CD4-positive, alpha-beta memory T cell (primary cell): ENCODE results near the gene LYZL2. TPM values are rescaled to one million over a fixed set of nuclear protein-coding genes. Genes with fewer than 3 reads are reported as not detected.

Experiments
- CTCF ChIA-PET: fragments of 350-600 bp; sonication (Branson Sonifier 250); formaldehyde crosslinking; loops from one replicate; lab custom pipeline; 2021; ENCODE audit warnings: inconsistent platforms; ENCODE audit not compliant: partially characterized antibody; lab: Charles Lee
- POLR2A ChIA-PET: fragments of 350-600 bp; sonication (Branson Sonifier 250); formaldehyde crosslinking; loops from one replicate; lab custom pipeline; 2021; ENCODE audit not compliant: partially characterized antibody; lab: Charles Lee
- DNase-seq, 5 donors: peaks; one replicate each; pipeline versions ENCODE4 v3.0.0 to v3.0.0-alpha.2; 2020 to 2022; ENCODE audit warnings: mixed read lengths in 1 of 5
- H3K27ac ChIP-seq: one replicate; pipeline ENCODE4 v1.7.0; 2013; ENCODE audit warnings: low read depth, low read length
- H3K27me3 ChIP-seq: 2 replicates; pipeline ENCODE4 v1.7.0; 2013; ENCODE audit warnings: mild to moderate bottlenecking, low read length, moderate library complexity; ENCODE audit not compliant: insufficient read depth
- H3K36me3 ChIP-seq: 2 replicates; pipeline ENCODE4 v1.7.0; 2013; ENCODE audit warnings: mild to moderate bottlenecking, low read length, moderate library complexity; ENCODE audit not compliant: insufficient read depth
- H3K4me1 ChIP-seq: 2 replicates; pipeline ENCODE4 v1.7.0; 2013; ENCODE audit warnings: mild to moderate bottlenecking, low read length, moderate library complexity; ENCODE audit not compliant: insufficient read depth
- H3K4me3 ChIP-seq, 2 donors: one replicate each; pipeline ENCODE4 v1.7.0; 2013; ENCODE audit warnings: low read length in 2 of 2, mild to moderate bottlenecking in 1 of 2
- H3K9me3 ChIP-seq, 2 donors: one replicate each; pipeline ENCODE4 v1.7.0; 2013; ENCODE audit warnings: low read length in 2 of 2, control low read depth in 1 of 2; ENCODE audit not compliant: control insufficient read depth in 1 of 2
- H3K27ac Mint-ChIP-seq, 7 donors: one replicate each; pipeline ENCODE4 v1.8.0; 2020 to 2021; ENCODE audit warnings: mixed read lengths in 7 of 7, mild to moderate bottlenecking in 6 of 7, inconsistent platforms in 3 of 7, moderate library complexity in 3 of 7
- H3K27me3 Mint-ChIP-seq, 2 donors: one replicate each; pipeline ENCODE4 v1.8.0; 2020 to 2021; ENCODE audit warnings: mixed read lengths in 2 of 2
- H3K36me3 Mint-ChIP-seq, 2 donors: one replicate each; pipeline ENCODE4 v1.8.0; 2020 to 2021; ENCODE audit warnings: mixed read lengths in 2 of 2, inconsistent platforms in 1 of 2, mild to moderate bottlenecking in 1 of 2
- H3K4me1 Mint-ChIP-seq, 4 donors: one replicate each; pipeline ENCODE4 v1.8.0; 2020 to 2021; ENCODE audit warnings: mixed read lengths in 4 of 4, mild to moderate bottlenecking in 1 of 4
- H3K4me3 Mint-ChIP-seq, 8 donors: one replicate each; pipeline ENCODE4 v1.8.0; 2020 to 2021; ENCODE audit warnings: mixed read lengths in 8 of 8, mild to moderate bottlenecking in 7 of 8, moderate library complexity in 6 of 8, inconsistent platforms in 3 of 8
- H3K9me3 Mint-ChIP-seq, 8 donors: one replicate each; pipeline ENCODE4 v1.8.0; 2020 to 2021; ENCODE audit warnings: mixed read lengths in 8 of 8, mild to moderate bottlenecking in 5 of 8, inconsistent platforms in 3 of 8, moderate library complexity in 1 of 8
- intact Hi-C: fragments of 100-400 bp; cut with micrococcal nuclease; formaldehyde crosslinking; loops from one replicate; pipeline ENCODE4 v1.15.1; 2023
- polyA plus RNA-seq, 2 donors: library from polyadenylated mRNA; unstranded; fragments of 300-500 nt; fragmentation: Illumina TruSeq; gene quantifications; one replicate each; pipeline ENCODE4 v1.2.3, GENCODE V29; 2021
- total RNA-seq, 2 experiments: library from RNA; stranded (reverse); gene quantifications; one replicate each; pipeline ENCODE4 v1.2.3, GENCODE V29; 2021

LYZL2 gene
- total and polyA plus RNA-seq, 4 experiments from 2014 or later = not detected

GRCh38 chr10:30581779-30582380 is 47.7 kb downstream of the LYZL2 start:
- H3K9me3 Mint-ChIP-seq = no peaks in the 10 kb centered on the region
- no peak overlapping the region for H3K4me3 Mint-ChIP-seq
- Histone ChIP-seq H3K4me1 (no peaks in the 10 kb centered on the region), H3K27me3 (no peaks in the 10 kb centered on the region), H3K27ac (no peak overlapping the region), H3K4me3 (no peak overlapping the region), H3K36me3 (no peaks in the 10 kb centered on the region), H3K9me3 (no peaks in the 10 kb centered on the region)
- no peaks in the 10 kb centered on the region for H3K36me3 Mint-ChIP-seq
- peak overlapping the region in 1 of 7 donors; percentile 31 for H3K27ac Mint-ChIP-seq
- ChIA-PET CTCF (interaction anchor here (0.5 to 4.0 kb wide), 24 partner anchors 9 to 1205 kb away, joined by 3 to 54 read pairs (median 4); no protein-coding TSS in a partner anchor), POLR2A (no interaction called here)
- peaks cover 0 to 11% of the 10 kb centered on the region in 2 donors for H3K27me3 Mint-ChIP-seq
- peak in 4 of 5 donors; percentile 13 to 35 (median 24) for DNase-seq
- H3K4me1 Mint-ChIP-seq = peaks cover 1 to 9% (median 6%) of the 10 kb centered on the region in 4 donors
- intact Hi-C loops = no loop called here

- Histone ChIP-seq H3K4me3 (no peak overlapping the region), H3K36me3 (no peaks in the 10 kb centered on the region), H3K27me3 (no peaks in the 10 kb centered on the region), H3K27ac (no peak overlapping the region), H3K4me1 (no peaks in the 10 kb centered on the region), H3K9me3 (no peaks in the 10 kb centered on the region)
- intact Hi-C loops = no loop called here
- no peaks in the 10 kb centered on the region for H3K36me3 Mint-ChIP-seq
- ChIA-PET CTCF (interaction anchor here (0.6 to 4.0 kb wide), 13 partner anchors 10 to 209 kb away, joined by 3 to 54 read pairs (median 6); no protein-coding TSS in a partner anchor), POLR2A (no interaction called here)
- H3K27me3 Mint-ChIP-seq = peaks cover 0 to 11% of the 10 kb centered on the region in 2 donors
- no peak for DNase-seq
- no peaks in the 10 kb centered on the region for H3K9me3 Mint-ChIP-seq
- no peak overlapping the region for H3K4me3 Mint-ChIP-seq
- no peak overlapping the region for H3K27ac Mint-ChIP-seq
- H3K4me1 Mint-ChIP-seq = peaks cover 1 to 9% (median 6%) of the 10 kb centered on the region in 4 donors
These were observed 48.9 kb downstream of the LYZL2 start for GRCh38 chr10:30580676-30581075.

- H3K27me3 Mint-ChIP-seq = peaks cover 0 to 11% of the 10 kb centered on the region in 2 donors
- no peaks in the 10 kb centered on the region for H3K36me3 Mint-ChIP-seq
- ChIA-PET CTCF (interaction anchor here (0.9 to 4.0 kb wide), 5 partner anchors 10 to 190 kb away, joined by 3 to 54 read pairs (median 12); no protein-coding TSS in a partner anchor), POLR2A (no interaction called here)
- Histone ChIP-seq H3K4me1 (no peaks in the 10 kb centered on the region), H3K27ac (no peak overlapping the region), H3K27me3 (no peaks in the 10 kb centered on the region), H3K4me3 (no peak overlapping the region), H3K36me3 (no peaks in the 10 kb centered on the region), H3K9me3 (no peaks in the 10 kb centered on the region)
- H3K27ac Mint-ChIP-seq = no peak overlapping the region
- peaks cover 1 to 9% (median 6%) of the 10 kb centered on the region in 4 donors for H3K4me1 Mint-ChIP-seq
- no peak for DNase-seq
- intact Hi-C loops = no loop called here
- H3K4me3 Mint-ChIP-seq = no peak overlapping the region
- H3K9me3 Mint-ChIP-seq = no peaks in the 10 kb centered on the region
These were observed 49.3 kb downstream of the LYZL2 start for GRCh38 chr10:30580241-30580640.

DNA sequence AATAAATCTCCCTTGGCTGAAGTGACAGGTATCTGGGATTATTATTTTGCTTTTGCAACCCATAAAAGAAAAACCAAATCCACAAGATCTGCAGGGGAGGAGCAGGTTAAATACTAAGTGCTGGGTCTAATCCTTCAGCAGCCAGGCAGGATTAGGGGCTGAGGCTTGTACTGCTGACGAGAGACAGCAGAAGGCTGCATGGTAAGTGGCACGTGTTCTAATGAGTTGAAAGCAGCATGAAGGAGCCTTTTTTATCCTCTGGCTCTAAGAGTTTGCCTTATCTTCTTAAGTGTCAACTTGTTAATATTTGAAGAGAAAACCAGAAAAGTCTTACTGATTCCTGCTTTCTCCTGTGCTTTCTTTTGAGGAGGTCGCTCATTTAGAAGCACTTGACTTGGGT is 50.0 kb downstream of the LYZL2 start:
- Histone ChIP-seq H3K4me3 (no peak overlapping the region), H3K27ac (no peak overlapping the region), H3K9me3 (no peaks in the 10 kb centered on the region), H3K4me1 (no peaks in the 10 kb centered on the region), H3K36me3 (no peaks in the 10 kb centered on the region), H3K27me3 (no peaks in the 10 kb centered on the region)
- POLR2A ChIA-PET = no interaction called here
- H3K27ac Mint-ChIP-seq = peak overlapping the region in 1 of 7 donors; percentile 42
- peaks cover 1 to 9% (median 6%) of the 10 kb centered on the region in 4 donors for H3K4me1 Mint-ChIP-seq
- CTCF ChIA-PET = interaction anchor here (2.3 to 4.0 kb wide), 3 partner anchors 12 to 43 kb away, joined by 9 to 54 read pairs (median 14); no protein-coding TSS in a partner anchor
- intact Hi-C loops = no loop called here
- no peaks in the 10 kb centered on the region for H3K36me3 Mint-ChIP-seq
- no peak overlapping the region for H3K4me3 Mint-ChIP-seq
- no peak for DNase-seq
- H3K27me3 Mint-ChIP-seq = peaks cover 0 to 11% of the 10 kb centered on the region in 2 donors
- no peaks in the 10 kb centered on the region for H3K9me3 Mint-ChIP-seq

- Histone ChIP-seq H3K36me3 (no peaks in the 10 kb centered on the region), H3K27me3 (no peaks in the 10 kb centered on the region), H3K9me3 (no peaks in the 10 kb centered on the region), H3K4me1 (no peaks in the 10 kb centered on the region), H3K27ac (no peak overlapping the region), H3K4me3 (no peak overlapping the region)
- intact Hi-C loops = no loop called here
- Mint-ChIP-seq H3K4me3 (no peak overlapping the region), H3K27me3 (peaks cover 0 to 11% of the 10 kb centered on the region in 2 donors), H3K4me1 (no peaks in the 10 kb centered on the region), H3K36me3 (no peaks in the 10 kb centered on the region), H3K27ac (peak overlapping the region in 1 of 7 donors; percentile 2), H3K9me3 (no peaks in the 10 kb centered on the region)
- DNase-seq = no peak
- POLR2A ChIA-PET = no interaction called here
- CTCF ChIA-PET = interaction anchor here (1.1 to 2.3 kb wide), 2 partner anchors 14 to 19 kb away, joined by 3 to 9 read pairs; no protein-coding TSS in a partner anchor
These were observed 52.5 kb downstream of the LYZL2 start for GRCh38 chr10:30577048-30577447.

GRCh38 chr10:30576641-30577040 is 52.9 kb downstream of the LYZL2 start:
- Mint-ChIP-seq H3K27me3 (peaks cover 0 to 11% of the 10 kb centered on the region in 2 donors), H3K36me3 (no peaks in the 10 kb centered on the region), H3K27ac (peak overlapping the region in 1 of 7 donors; percentile 2), H3K9me3 (no peaks in the 10 kb centered on the region), H3K4me3 (no peak overlapping the region), H3K4me1 (no peaks in the 10 kb centered on the region)
- Histone ChIP-seq H3K4me3 (no peak overlapping the region), H3K4me1 (no peaks in the 10 kb centered on the region), H3K9me3 (no peaks in the 10 kb centered on the region), H3K27ac (no peak overlapping the region), H3K36me3 (no peaks in the 10 kb centered on the region), H3K27me3 (no peaks in the 10 kb centered on the region)
- intact Hi-C loops = no loop called here
- ChIA-PET POLR2A (no interaction called here), CTCF (interaction anchor here (1.1 kb wide), 1 partner anchor 18 kb away, joined by 3 read pairs; no protein-coding TSS in a partner anchor)
- DNase-seq = no peak

DNA sequence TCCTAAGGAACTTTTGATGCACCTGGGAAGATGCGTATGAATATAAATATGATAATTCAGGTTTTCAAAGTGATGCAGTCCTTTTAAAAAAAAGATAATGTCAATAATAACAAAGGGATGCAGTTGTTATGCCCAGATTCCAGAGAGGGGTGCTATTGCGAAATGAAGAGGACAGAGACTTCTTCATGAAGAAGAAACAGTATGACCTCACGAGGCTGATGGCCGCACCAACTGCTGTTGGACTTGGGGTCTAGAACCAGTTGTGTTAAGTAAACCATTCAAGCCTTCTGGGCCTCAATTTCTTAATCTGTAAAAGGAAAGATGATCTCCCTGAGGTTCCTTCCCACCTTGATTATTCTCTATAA is 55.1 kb downstream of the LYZL2 start:
- Mint-ChIP-seq H3K27me3 (peaks cover 2 to 3% of the 10 kb centered on the region in 2 donors), H3K4me1 (no peaks in the 10 kb centered on the region), H3K4me3 (no peak overlapping the region), H3K9me3 (peaks cover 0 to 1% (median 0%) of the 10 kb centered on the region in 8 donors), H3K27ac (no peak overlapping the region), H3K36me3 (no peaks in the 10 kb centered on the region)
- no peaks in the 10 kb centered on the region for H3K4me1 ChIP-seq
- intact Hi-C loops = no loop called here
- H3K36me3 ChIP-seq = no peaks in the 10 kb centered on the region
- ChIA-PET CTCF (interaction anchor here (1.4 to 1.8 kb wide), 2 partner anchors 15 to 17 kb away, joined by 4 to 5 read pairs; no protein-coding TSS in a partner anchor), POLR2A (no interaction called here)
- H3K27ac ChIP-seq = no peak overlapping the region
- no peaks in the 10 kb centered on the region for H3K27me3 ChIP-seq
- no peaks in the 10 kb centered on the region for H3K9me3 ChIP-seq
- no peak for DNase-seq
- H3K4me3 ChIP-seq = no peak overlapping the region
